CD4-positive, alpha-beta memory T cell (primary cell): Measurements from ENCODE around the gene PLCG1. TPM values are rescaled to one million over a fixed set of nuclear protein-coding genes. Genes with fewer than 3 reads are reported as not detected.
A peak's percentile ranks its signal among the peaks of the same experiment; 100 is the strongest.

ENCODE experiments used
- CTCF ChIA-PET: fragments of 350-600 bp; sonication (Branson Sonifier 250); formaldehyde crosslinking; loops from one replicate; lab custom pipeline; 2021; ENCODE audit warnings: inconsistent platforms; ENCODE audit not compliant: partially characterized antibody; lab: Charles Lee
- POLR2A ChIA-PET: fragments of 350-600 bp; sonication (Branson Sonifier 250); formaldehyde crosslinking; loops from one replicate; lab custom pipeline; 2021; ENCODE audit not compliant: partially characterized antibody; lab: Charles Lee
- DNase-seq, 5 donors: peaks; one replicate each; pipeline versions ENCODE4 v3.0.0 to v3.0.0-alpha.2; 2020 to 2022; ENCODE audit warnings: mixed read lengths in 1 of 5
- H3K27ac ChIP-seq: one replicate; pipeline ENCODE4 v1.7.0; 2013; ENCODE audit warnings: low read depth, low read length
- H3K27me3 ChIP-seq: 2 replicates; pipeline ENCODE4 v1.7.0; 2013; ENCODE audit warnings: mild to moderate bottlenecking, low read length, moderate library complexity; ENCODE audit not compliant: insufficient read depth
- H3K36me3 ChIP-seq: 2 replicates; pipeline ENCODE4 v1.7.0; 2013; ENCODE audit warnings: mild to moderate bottlenecking, low read length, moderate library complexity; ENCODE audit not compliant: insufficient read depth
- H3K4me1 ChIP-seq: 2 replicates; pipeline ENCODE4 v1.7.0; 2013; ENCODE audit warnings: mild to moderate bottlenecking, low read length, moderate library complexity; ENCODE audit not compliant: insufficient read depth
- H3K4me3 ChIP-seq, 2 donors: one replicate each; pipeline ENCODE4 v1.7.0; 2013; ENCODE audit warnings: low read length in 2 of 2, mild to moderate bottlenecking in 1 of 2
- H3K9me3 ChIP-seq, 2 donors: one replicate each; pipeline ENCODE4 v1.7.0; 2013; ENCODE audit warnings: low read length in 2 of 2, control low read depth in 1 of 2; ENCODE audit not compliant: control insufficient read depth in 1 of 2
- H3K27ac Mint-ChIP-seq, 7 donors: one replicate each; pipeline ENCODE4 v1.8.0; 2020 to 2021; ENCODE audit warnings: mixed read lengths in 7 of 7, mild to moderate bottlenecking in 6 of 7, inconsistent platforms in 3 of 7, moderate library complexity in 3 of 7
- H3K27me3 Mint-ChIP-seq, 2 donors: one replicate each; pipeline ENCODE4 v1.8.0; 2020 to 2021; ENCODE audit warnings: mixed read lengths in 2 of 2
- H3K36me3 Mint-ChIP-seq, 2 donors: one replicate each; pipeline ENCODE4 v1.8.0; 2020 to 2021; ENCODE audit warnings: mixed read lengths in 2 of 2, inconsistent platforms in 1 of 2, mild to moderate bottlenecking in 1 of 2
- H3K4me1 Mint-ChIP-seq, 4 donors: one replicate each; pipeline ENCODE4 v1.8.0; 2020 to 2021; ENCODE audit warnings: mixed read lengths in 4 of 4, mild to moderate bottlenecking in 1 of 4
- H3K4me3 Mint-ChIP-seq, 8 donors: one replicate each; pipeline ENCODE4 v1.8.0; 2020 to 2021; ENCODE audit warnings: mixed read lengths in 8 of 8, mild to moderate bottlenecking in 7 of 8, moderate library complexity in 6 of 8, inconsistent platforms in 3 of 8
- H3K9me3 Mint-ChIP-seq, 8 donors: one replicate each; pipeline ENCODE4 v1.8.0; 2020 to 2021; ENCODE audit warnings: mixed read lengths in 8 of 8, mild to moderate bottlenecking in 5 of 8, inconsistent platforms in 3 of 8, moderate library complexity in 1 of 8
- intact Hi-C: fragments of 100-400 bp; cut with micrococcal nuclease; formaldehyde crosslinking; loops from one replicate; pipeline ENCODE4 v1.15.1; 2023
- polyA plus RNA-seq, 2 donors: library from polyadenylated mRNA; unstranded; fragments of 300-500 nt; fragmentation: Illumina TruSeq; gene quantifications; one replicate each; pipeline ENCODE4 v1.2.3, GENCODE V29; 2021
- total RNA-seq, 2 experiments: library from RNA; stranded (reverse); gene quantifications; one replicate each; pipeline ENCODE4 v1.2.3, GENCODE V29; 2021

Gene PLCG1
- total and polyA plus RNA-seq, 4 experiments from 2014 or later: 22.8 to 320 (median 194) TPM

DNA sequence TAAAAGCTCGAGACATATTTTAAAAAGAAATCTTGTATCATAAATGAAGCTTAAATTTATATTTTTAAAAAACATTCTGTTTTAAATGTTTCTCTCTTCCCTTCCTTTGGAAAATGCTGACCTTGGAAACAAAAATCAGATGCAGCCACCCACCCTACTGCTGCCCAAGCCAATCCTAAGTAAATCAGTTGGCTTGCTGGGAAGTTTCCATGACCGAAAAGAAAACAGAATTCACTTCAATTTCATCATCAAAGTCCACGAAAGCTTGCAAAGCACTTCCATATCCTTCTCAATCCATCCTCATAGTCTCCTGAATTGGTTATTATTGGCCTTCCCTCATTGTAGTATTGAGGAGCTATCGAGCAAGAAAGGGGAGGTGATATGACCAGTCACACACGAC, 80.1 kb downstream of the PLCG1 start:
- Histone ChIP-seq H3K4me3 (no peak overlapping the region), H3K27me3 (no peaks in the 10 kb centered on the region), H3K36me3 (no peaks in the 10 kb centered on the region), H3K27ac (no peak overlapping the region), H3K9me3 (no peaks in the 10 kb centered on the region), H3K4me1 (no peaks in the 10 kb centered on the region)
- POLR2A ChIA-PET: no interaction called here
- CTCF ChIA-PET: interaction anchor here (1.5 to 3.5 kb wide), 3 partner anchors 15 to 82 kb away, joined by 3 to 15 read pairs (median 8); no protein-coding TSS in a partner anchor
- Mint-ChIP-seq H3K36me3 (no peaks in the 10 kb centered on the region), H3K4me3 (no peak overlapping the region), H3K4me1 (peaks cover 0 to 1% (median 0%) of the 10 kb centered on the region in 4 donors), H3K9me3 (no peaks in the 10 kb centered on the region), H3K27ac (no peak overlapping the region), H3K27me3 (no peaks in the 10 kb centered on the region)
- intact Hi-C loops: no loop called here
- DNase-seq: no peak

DNA sequence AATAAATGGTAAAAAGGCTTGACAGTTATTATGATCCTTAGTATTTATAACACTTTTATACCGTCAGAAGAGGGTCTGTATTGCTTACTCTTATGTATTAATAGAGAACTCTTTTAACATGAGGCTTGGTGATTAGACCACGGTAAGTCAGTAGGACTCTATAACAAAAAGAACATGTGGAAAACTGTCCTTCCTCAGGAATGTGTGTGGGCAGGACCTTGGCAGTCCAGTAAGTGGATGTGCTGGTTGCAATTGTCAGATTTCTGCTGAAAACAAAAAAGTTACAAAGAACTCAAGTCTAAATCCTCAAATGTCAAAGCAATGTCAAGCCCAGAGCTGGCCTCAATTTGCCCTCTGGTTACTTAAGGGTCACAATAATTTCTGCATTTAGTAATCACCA, 81.1 kb downstream of the PLCG1 start:
- intact Hi-C loops: no loop called here
- ChIA-PET CTCF (interaction anchor here (1.8 to 3.5 kb wide), 3 partner anchors 14 to 83 kb away, joined by 4 to 15 read pairs (median 8); no protein-coding TSS in a partner anchor), POLR2A (no interaction called here)
- Histone ChIP-seq H3K4me3 (no peak overlapping the region), H3K27me3 (no peaks in the 10 kb centered on the region), H3K27ac (no peak overlapping the region), H3K9me3 (no peaks in the 10 kb centered on the region), H3K36me3 (no peaks in the 10 kb centered on the region), H3K4me1 (no peaks in the 10 kb centered on the region)
- Mint-ChIP-seq H3K4me3 (no peak overlapping the region), H3K9me3 (no peaks in the 10 kb centered on the region), H3K27me3 (no peaks in the 10 kb centered on the region), H3K36me3 (no peaks in the 10 kb centered on the region), H3K4me1 (no peaks in the 10 kb centered on the region), H3K27ac (no peak overlapping the region)
- no peak for DNase-seq

DNA sequence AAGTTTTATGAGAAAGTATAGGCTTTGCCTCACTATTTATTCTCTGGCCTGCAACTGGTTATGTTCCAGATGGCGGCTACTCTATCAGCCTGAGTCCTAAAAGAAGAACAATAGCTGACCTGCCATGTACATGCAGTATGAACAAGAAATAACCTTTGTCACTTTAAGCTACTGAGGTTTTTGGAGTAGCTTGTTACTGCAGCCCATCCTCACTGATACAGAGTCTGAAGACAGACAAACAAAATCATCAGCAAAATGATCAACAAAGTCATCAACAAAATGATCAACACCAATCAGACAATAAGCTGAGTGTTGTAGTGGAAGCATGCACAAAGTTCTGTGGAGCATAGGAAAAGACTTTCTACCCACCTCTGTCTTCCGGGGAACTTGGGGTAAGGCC, 82.5 kb downstream of the PLCG1 start:
- H3K4me3 Mint-ChIP-seq: no peak overlapping the region
- no peaks in the 10 kb centered on the region for H3K4me1 Mint-ChIP-seq
- H3K36me3 Mint-ChIP-seq: no peaks in the 10 kb centered on the region
- no peak overlapping the region for H3K27ac ChIP-seq
- H3K9me3 Mint-ChIP-seq: no peaks in the 10 kb centered on the region
- intact Hi-C loops: no loop called here
- ChIA-PET CTCF (interaction anchor here (0.6 to 3.5 kb wide), 3 partner anchors 13 to 131 kb away, joined by 3 to 15 read pairs (median 3); no protein-coding TSS in a partner anchor), POLR2A (interaction anchor here (0.9 kb wide), 1 partner anchor 78 kb away, joined by 3 read pairs; no protein-coding TSS in a partner anchor)
- no peaks in the 10 kb centered on the region for H3K27me3 Mint-ChIP-seq
- no peaks in the 10 kb centered on the region for H3K36me3 ChIP-seq
- no peaks in the 10 kb centered on the region for H3K9me3 ChIP-seq
- H3K27ac Mint-ChIP-seq: no peak overlapping the region
- H3K4me3 ChIP-seq: no peak overlapping the region
- no peaks in the 10 kb centered on the region for H3K27me3 ChIP-seq
- no peak for DNase-seq
- H3K4me1 ChIP-seq: no peaks in the 10 kb centered on the region

DNA sequence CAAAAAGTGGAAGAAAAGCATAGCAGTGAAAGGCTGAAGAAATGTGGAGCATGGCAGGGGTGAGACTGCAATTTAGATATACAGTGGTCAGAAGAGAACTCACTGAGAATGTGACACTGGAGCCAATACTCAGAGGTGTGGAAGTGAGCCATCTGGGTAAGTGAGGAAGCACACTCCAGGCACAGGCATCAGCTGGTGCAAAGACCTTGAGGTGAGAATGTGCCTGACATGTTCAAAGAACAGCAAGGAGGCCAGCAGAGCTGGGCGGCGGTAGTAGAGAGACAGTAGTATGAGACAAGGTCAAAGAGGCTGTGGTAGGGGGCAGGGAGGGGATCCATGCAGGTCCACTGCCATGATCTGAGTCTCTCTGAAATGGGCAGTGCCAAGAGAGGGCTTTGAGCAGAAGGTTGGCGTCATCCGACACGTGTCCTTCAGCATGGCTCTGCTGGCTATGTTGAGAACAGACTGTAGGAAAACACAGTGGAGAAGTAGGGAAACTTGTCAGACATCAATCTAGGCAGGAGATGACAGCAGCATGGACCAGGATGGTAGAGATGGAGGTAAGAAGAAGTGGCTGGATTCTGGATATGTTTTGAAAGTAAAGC, 84.4 kb downstream of the PLCG1 start:
- intact Hi-C loops: no loop called here
- no peak overlapping the region for H3K27ac ChIP-seq
- Mint-ChIP-seq H3K9me3 (no peaks in the 10 kb centered on the region), H3K4me3 (no peak overlapping the region), H3K27ac (peak overlapping the region in 1 of 7 donors; percentile 60), H3K27me3 (no peaks in the 10 kb centered on the region), H3K4me1 (no peaks in the 10 kb centered on the region), H3K36me3 (no peaks in the 10 kb centered on the region)
- POLR2A ChIA-PET: no interaction called here
- H3K27me3 ChIP-seq: no peaks in the 10 kb centered on the region
- DNase-seq: no peak
- H3K36me3 ChIP-seq: no peaks in the 10 kb centered on the region
- CTCF ChIA-PET: interaction anchor here (0.6 kb wide), 1 partner anchor 32 kb away, joined by 3 read pairs; no protein-coding TSS in a partner anchor
- H3K9me3 ChIP-seq: no peaks in the 10 kb centered on the region
- no peaks in the 10 kb centered on the region for H3K4me1 ChIP-seq
- no peak overlapping the region for H3K4me3 ChIP-seq

DNA sequence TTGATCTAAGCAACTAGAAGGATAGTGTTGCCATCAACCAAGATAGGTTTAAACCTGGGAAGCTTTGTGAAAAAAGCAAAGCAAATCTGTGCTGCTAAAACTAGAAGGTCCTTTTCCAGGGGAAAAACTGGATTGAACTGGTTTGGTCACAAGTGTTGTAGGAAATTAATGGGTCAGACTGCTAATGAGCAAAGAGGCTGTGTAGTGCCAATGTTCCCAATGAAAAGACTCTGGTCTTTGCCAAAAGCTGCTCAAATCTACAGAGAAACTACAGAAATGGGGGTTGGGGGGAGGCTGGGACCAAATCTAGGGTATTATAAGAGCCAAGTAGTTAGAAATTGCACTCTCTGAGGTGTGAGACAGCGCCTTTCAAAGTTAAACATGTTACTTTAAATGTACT, 85.0 kb downstream of the PLCG1 start:
- no peak overlapping the region for H3K27ac ChIP-seq
- ChIA-PET POLR2A (no interaction called here), CTCF (interaction anchor here (0.6 to 1.3 kb wide), 2 partner anchors 33 to 119 kb away, joined by 3 read pairs; no protein-coding TSS in a partner anchor)
- intact Hi-C loops: no loop called here
- H3K4me3 ChIP-seq: no peak overlapping the region
- H3K9me3 ChIP-seq: no peaks in the 10 kb centered on the region
- H3K4me1 Mint-ChIP-seq: no peaks in the 10 kb centered on the region
- no peaks in the 10 kb centered on the region for H3K27me3 ChIP-seq
- no peak for DNase-seq
- H3K27me3 Mint-ChIP-seq: no peaks in the 10 kb centered on the region
- H3K9me3 Mint-ChIP-seq: no peaks in the 10 kb centered on the region
- no peaks in the 10 kb centered on the region for H3K36me3 ChIP-seq
- no peaks in the 10 kb centered on the region for H3K36me3 Mint-ChIP-seq
- no peak overlapping the region for H3K27ac Mint-ChIP-seq
- no peaks in the 10 kb centered on the region for H3K4me1 ChIP-seq
- no peak overlapping the region for H3K4me3 Mint-ChIP-seq

DNA sequence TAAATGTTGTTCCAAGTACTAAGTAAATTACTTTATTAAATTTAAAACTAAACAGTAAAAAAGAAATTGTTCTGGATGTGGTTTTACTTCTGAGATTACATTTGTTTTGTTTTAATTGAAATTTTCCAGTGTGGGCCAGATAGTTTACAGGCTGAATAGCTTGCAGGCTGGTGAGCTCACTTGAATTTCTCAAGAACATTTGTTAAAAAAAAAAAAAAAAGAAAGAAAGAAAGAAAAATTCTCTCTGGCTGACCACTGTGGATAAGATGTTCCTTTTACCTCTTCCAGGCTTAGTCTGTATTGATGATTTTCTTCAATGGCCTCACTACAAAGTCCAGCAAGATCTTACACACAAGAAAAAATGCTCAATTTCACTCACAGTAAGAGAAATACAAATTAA, 85.4 kb downstream of the PLCG1 start:
- no peaks in the 10 kb centered on the region for H3K9me3 Mint-ChIP-seq
- Histone ChIP-seq H3K27me3 (no peaks in the 10 kb centered on the region), H3K9me3 (no peaks in the 10 kb centered on the region), H3K4me1 (no peaks in the 10 kb centered on the region), H3K27ac (no peak overlapping the region), H3K4me3 (no peak overlapping the region), H3K36me3 (no peaks in the 10 kb centered on the region)
- ChIA-PET POLR2A (no interaction called here), CTCF (interaction anchor here (1.3 to 5.1 kb wide), 3 partner anchors 11 to 119 kb away, joined by 3 to 42 read pairs (median 20); no protein-coding TSS in a partner anchor)
- no peaks in the 10 kb centered on the region for H3K27me3 Mint-ChIP-seq
- DNase-seq: no peak
- intact Hi-C loops: no loop called here
- no peaks in the 10 kb centered on the region for H3K36me3 Mint-ChIP-seq
- no peaks in the 10 kb centered on the region for H3K4me1 Mint-ChIP-seq
- no peak overlapping the region for H3K4me3 Mint-ChIP-seq
- no peak overlapping the region for H3K27ac Mint-ChIP-seq

DNA sequence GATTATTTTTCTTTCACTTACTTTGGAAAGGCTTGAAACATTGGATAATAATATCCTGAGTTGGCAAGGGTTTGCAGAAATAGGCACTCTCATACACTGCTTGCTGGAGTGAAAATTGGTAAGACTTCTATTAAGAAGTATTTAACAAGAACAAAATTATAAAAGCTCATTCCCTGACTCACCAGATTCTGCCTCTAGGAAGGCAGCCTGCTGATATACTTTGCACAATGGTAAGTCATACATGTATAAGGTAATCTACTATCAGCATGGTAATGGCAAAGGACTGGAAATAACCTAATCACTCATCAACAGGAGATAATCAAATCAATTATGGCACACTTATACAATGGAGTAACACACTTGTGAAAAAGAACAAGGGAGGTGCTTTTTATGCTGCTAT, 85.8 kb downstream of the PLCG1 start:
- no peaks in the 10 kb centered on the region for H3K9me3 Mint-ChIP-seq
- H3K9me3 ChIP-seq: no peaks in the 10 kb centered on the region
- H3K27me3 ChIP-seq: no peaks in the 10 kb centered on the region
- no peak overlapping the region for H3K4me3 Mint-ChIP-seq
- no peak overlapping the region for H3K27ac ChIP-seq
- intact Hi-C loops: no loop called here
- no peaks in the 10 kb centered on the region for H3K4me1 ChIP-seq
- CTCF ChIA-PET: interaction anchor here (1.3 to 5.1 kb wide), 3 partner anchors 10 to 119 kb away, joined by 3 to 42 read pairs (median 20); no protein-coding TSS in a partner anchor
- POLR2A ChIA-PET: interaction anchor here (0.6 kb wide), 1 partner anchor 238 kb away, joined by 3 read pairs; no protein-coding TSS in a partner anchor
- H3K4me1 Mint-ChIP-seq: no peaks in the 10 kb centered on the region
- H3K36me3 Mint-ChIP-seq: no peaks in the 10 kb centered on the region
- no peak for DNase-seq
- H3K27ac Mint-ChIP-seq: no peak overlapping the region
- no peaks in the 10 kb centered on the region for H3K27me3 Mint-ChIP-seq
- H3K4me3 ChIP-seq: no peak overlapping the region
- H3K36me3 ChIP-seq: no peaks in the 10 kb centered on the region
